ENCODE results near the gene WDR1. TPM values are rescaled to one million over a fixed set of nuclear protein-coding genes. Genes with fewer than 3 reads are reported as not detected.

Gene WDR1
- total RNA-seq, 1 donor from 2014 or later, result 264 TPM

GRCh38 chr4:10085828-10086505 lies 30.6 kb downstream of the WDR1 start:
- DNase-seq (ENCODE audit: low read depth in 2 of 2), result no peak

GRCh38 chr4:10085386-10085785 lies 31.2 kb downstream of the WDR1 start:
- DNase-seq (ENCODE audit: low read depth in 2 of 2), result no peak

- DNase-seq (ENCODE audit: low read depth in 2 of 2), result no peak
These were observed 31.8 kb downstream of the WDR1 start for GRCh38 chr4:10084651-10085358.

- DNase-seq (ENCODE audit: low read depth in 2 of 2), result peak in 1 of 2 donors; percentile 45
These were observed 32.5 kb downstream of the WDR1 start for GRCh38 chr4:10083861-10084641.

- no peak for DNase-seq (ENCODE audit: low read depth in 2 of 2)
These were observed 33.2 kb downstream of the WDR1 start for GRCh38 chr4:10083331-10083771.

- no peak for DNase-seq (ENCODE audit: low read depth in 2 of 2)
These were observed 33.9 kb downstream of the WDR1 start for GRCh38 chr4:10082459-10083272.

- DNase-seq (ENCODE audit: low read depth in 2 of 2), result no peak
These were observed 34.6 kb downstream of the WDR1 start for GRCh38 chr4:10082047-10082446.

GRCh38 chr4:10081218-10081606 lies 35.4 kb downstream of the WDR1 start:
- no peak for DNase-seq (ENCODE audit: low read depth in 2 of 2)

GRCh38 chr4:10080589-10081217 lies 35.9 kb downstream of the WDR1 start:
- no peak for DNase-seq (ENCODE audit: low read depth in 2 of 2)

- DNase-seq (ENCODE audit: low read depth in 2 of 2), result no peak
These were observed 36.5 kb downstream of the WDR1 start for GRCh38 chr4:10079912-10080588.

- DNase-seq (ENCODE audit: low read depth in 2 of 2), result no peak
These were observed 37.3 kb downstream of the WDR1 start for GRCh38 chr4:10079256-10079655.

GRCh38 chr4:10078481-10079233 lies 37.9 kb downstream of the WDR1 start:
- DNase-seq (ENCODE audit: low read depth in 2 of 2), result no peak

GRCh38 chr4:10077483-10078335 lies 38.9 kb downstream of the WDR1 start:
- peak in 1 of 2 donors; percentile 68 for DNase-seq (ENCODE audit: low read depth in 2 of 2)

- DNase-seq (ENCODE audit: low read depth in 2 of 2), result no peak
These were observed 39.5 kb downstream of the WDR1 start for GRCh38 chr4:10077076-10077475.

- no peak for DNase-seq (ENCODE audit: low read depth in 2 of 2)
These were observed 40.6 kb downstream of the WDR1 start for GRCh38 chr4:10075953-10076391.

- DNase-seq (ENCODE audit: low read depth in 2 of 2), result no peak
These were observed 41.3 kb downstream of the WDR1 start for GRCh38 chr4:10075158-10075863.

- peak; percentile 57 to 81 for DNase-seq (ENCODE audit: low read depth in 2 of 2)
These were observed 41.9 kb downstream of the WDR1 start for GRCh38 chr4:10074767-10075105.

Measured in lung microvascular endothelial cell (primary cell).